GM12865 (cell line): ENCODE measurements around the gene ARL4A.
"Not testable (repeated sequence)": the region's sequence is repeated elsewhere in the genome, so short reads cannot be mapped to it uniquely, and the experiment has no call there.

Experiments used
- DNase-seq: peaks from one replicate; pipeline ENCODE4 v3.0.0; 2010; ENCODE audit warnings: low read depth
- H3K4me3 ChIP-seq: 2 replicates; pipeline ENCODE4 v1.5.1; 2011; ENCODE audit warnings: mild to moderate bottlenecking, low read depth, low read length, control low read depth
- CTCF ChIP-seq: IDR thresholded peaks from 2 replicates; pipeline ENCODE4 v1.5.1; 2011; ENCODE audit warnings: low read length, control low read depth, low read depth, inconsistent platforms; ENCODE audit not compliant: insufficient read depth; ENCODE audit errors: missing control alignments

ARL4A gene

GRCh38 chr7:12670743-12671520, 16.5 kb upstream of the ARL4A start:
- no peak for TF ChIP-seq CTCF
- no peak overlapping the region for H3K4me3 ChIP-seq
- DNase-seq: no peak

GRCh38 chr7:12673436-12673835, 14.0 kb upstream of the ARL4A start:
- not testable (repeated sequence) for H3K4me3 ChIP-seq, DNase-seq

- no peak for TF ChIP-seq CTCF
- no peak for DNase-seq
- H3K4me3 ChIP-seq: no peak overlapping the region
Measured at GRCh38 chr7:12674053-12674452, 13.4 kb upstream of the ARL4A start.

- DNase-seq: peak; percentile 77
- no peak overlapping the region for H3K4me3 ChIP-seq
- peak; percentile 50 for TF ChIP-seq CTCF
Measured at GRCh38 chr7:12674861-12675260, 12.6 kb upstream of the ARL4A start.

GRCh38 chr7:12683678-12684585, 3.5 kb upstream of the ARL4A start:
- no peak for DNase-seq
- H3K4me3 ChIP-seq: no peak overlapping the region

GRCh38 chr7:12684733-12685132, 2.7 kb upstream of the ARL4A start:
- H3K4me3 ChIP-seq: no peak overlapping the region
- no peak for TF ChIP-seq CTCF
- peak; percentile 52 for DNase-seq

More at GRCh38 chr7:12683678-12684585, 3.5 kb upstream of the ARL4A start:
- TF ChIP-seq CTCF: no peak

- DNase-seq: peak; percentile 35
- no peak overlapping the region for H3K4me3 ChIP-seq
- TF ChIP-seq CTCF: no peak
Measured at GRCh38 chr7:12685550-12685949, 1.9 kb upstream of the ARL4A start.
